Right lobe of liver (tissue), 6 donors: ENCODE measurements around the gene NUDT4. TPM values are rescaled to one million over a fixed set of nuclear protein-coding genes. Genes with fewer than 3 reads are reported as not detected.

ENCODE experiments used
- ATAC-seq, 4 donors: fragments of 200-7000 bp; cut with Tn5 transposase; one replicate each; pipeline ENCODE4 v1.9.1; 2020; ENCODE audit warnings: mild to moderate bottlenecking in 4 of 4, moderate library complexity in 4 of 4
- DNase-seq, 3 donors: peaks; one replicate each; pipeline ENCODE4 v3.0.0-alpha.2; 2020
- H3K27ac ChIP-seq, 3 donors: fragments of 200-600 bp; one replicate each; pipeline ENCODE4 v1.8.0; 2022
- H3K27me3 ChIP-seq, 2 donors: fragments of 200-600 bp; one replicate each; pipeline ENCODE4 v1.8.0; 2022
- H3K36me3 ChIP-seq, 4 donors: fragments of 200-600 bp; sonication (generic) in 1 of 4; one replicate each; pipeline versions ENCODE4 v1.5.1 to v1.8.0; 2017 to 2022; ENCODE audit warnings: control low read depth in 1 of 4
- H3K4me1 ChIP-seq, 4 donors: fragments of 200-600 bp; sonication (generic) in 1 of 4; one replicate each; pipeline versions ENCODE4 v1.5.1 to v1.8.0; 2017 to 2022; ENCODE audit warnings: control low read depth in 1 of 4
- H3K4me3 ChIP-seq, 3 donors: fragments of 200-600 bp; one replicate each; pipeline ENCODE4 v1.8.0; 2022
- H3K9me3 ChIP-seq, 4 donors: fragments of 200-600 bp; sonication (generic) in 1 of 4; one replicate each; pipeline versions ENCODE4 v1.5.1 to v1.8.0; 2017 to 2022; ENCODE audit warnings: control low read depth in 1 of 4
- POLR2A ChIP-seq: fragments of 450-650 bp; IDR thresholded peaks from one replicate; pipeline ENCODE4 v1.6.1; 2017; ENCODE audit warnings: antibody characterized with exemption, mild to moderate bottlenecking
- WGBS: methylation state at CpG from one replicate; pipeline ENCODE4 v1.1.6; 2018; ENCODE audit warnings: low coverage, low lambda C conversion rate; ENCODE audit not compliant: insufficient coverage; ENCODE audit errors: missing lambda C conversion rate; 5-methylcytosine and 5-hydroxymethylcytosine counted together
- intact Hi-C, 2 donors: fragments of 100-400 bp; cut with DNase I; formaldehyde crosslinking; loops; one replicate each; pipeline versions ENCODE4 v1.11.2 to v1.14.1; 2022
- total RNA-seq, 6 experiments: library from RNA; depleted of rRNA in 2 of 6; stranded (reverse); fragments of >200 nt in 2 of 6; fragmentation: NEBNext Ultra II Directional in 3 of 6; extraction: Animal tissue kit (Norgen Biotek cat#: 25700) in 3 of 6; gene quantifications; one replicate each; pipeline versions ENCODE4 v1.1.0 to v1.2.4, GENCODE V29; 2016 to 2023
- TF ChIP-seq, protein P1 (sequence below), 4 donors: fragments of 200-600 bp in 3 of 4; fragments of 450-650 bp in 1 of 4; IDR thresholded peaks; one replicate each; pipeline versions ENCODE4 v1.5.1 to v1.8.0; 2016 to 2022; ENCODE audit warnings: antibody characterized with exemption in 4 of 4, mild to moderate bottlenecking in 2 of 4
- donor health status: DM: no; HTN: yes; CAD: no.
- donor health status: DM: no; HTN: no; CAD: no.
- donor health status: DM: no; HTN: no; CAD: no.
- donor health status: DM: no; HTN: yes; CAD: no.
- donor health status: DM: no; HTN: yes; CAD: no.

NUDT4 gene
- total RNA-seq, 6 experiments from 2014 or later, result 13.1 to 23.1 (median 20.3) TPM

DNA sequence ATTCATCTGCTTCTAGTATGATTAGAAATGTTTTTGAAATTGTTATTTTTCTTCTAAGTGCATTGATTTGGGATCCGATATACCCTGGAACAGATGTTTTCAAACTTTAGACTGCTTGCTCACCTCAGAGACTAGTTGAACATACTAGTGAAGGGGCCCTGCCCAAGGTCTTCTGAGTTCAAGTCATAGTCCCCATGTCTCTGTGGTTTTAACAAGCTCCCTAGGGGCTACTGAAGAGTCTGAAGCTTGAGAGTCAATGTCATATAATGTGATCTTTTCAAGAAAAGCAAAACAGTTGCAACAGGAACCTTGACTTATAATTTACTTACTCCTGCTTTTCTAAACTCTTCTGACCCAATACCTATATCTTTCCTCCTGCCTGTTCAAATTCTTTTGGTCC lies 71.6 kb downstream of the NUDT4 start:
- no peaks in the 10 kb centered on the region for H3K9me3 ChIP-seq
- no peak overlapping the region for H3K27ac ChIP-seq
- 58% methylated on average over 1 of the region's 1 CpG for WGBS
- H3K4me1 ChIP-seq, result no peaks in the 10 kb centered on the region
- H3K4me3 ChIP-seq, result no peak overlapping the region
- DNase-seq (no peak), ATAC-seq (no peak)
- TF ChIP-seq, protein P1, sequence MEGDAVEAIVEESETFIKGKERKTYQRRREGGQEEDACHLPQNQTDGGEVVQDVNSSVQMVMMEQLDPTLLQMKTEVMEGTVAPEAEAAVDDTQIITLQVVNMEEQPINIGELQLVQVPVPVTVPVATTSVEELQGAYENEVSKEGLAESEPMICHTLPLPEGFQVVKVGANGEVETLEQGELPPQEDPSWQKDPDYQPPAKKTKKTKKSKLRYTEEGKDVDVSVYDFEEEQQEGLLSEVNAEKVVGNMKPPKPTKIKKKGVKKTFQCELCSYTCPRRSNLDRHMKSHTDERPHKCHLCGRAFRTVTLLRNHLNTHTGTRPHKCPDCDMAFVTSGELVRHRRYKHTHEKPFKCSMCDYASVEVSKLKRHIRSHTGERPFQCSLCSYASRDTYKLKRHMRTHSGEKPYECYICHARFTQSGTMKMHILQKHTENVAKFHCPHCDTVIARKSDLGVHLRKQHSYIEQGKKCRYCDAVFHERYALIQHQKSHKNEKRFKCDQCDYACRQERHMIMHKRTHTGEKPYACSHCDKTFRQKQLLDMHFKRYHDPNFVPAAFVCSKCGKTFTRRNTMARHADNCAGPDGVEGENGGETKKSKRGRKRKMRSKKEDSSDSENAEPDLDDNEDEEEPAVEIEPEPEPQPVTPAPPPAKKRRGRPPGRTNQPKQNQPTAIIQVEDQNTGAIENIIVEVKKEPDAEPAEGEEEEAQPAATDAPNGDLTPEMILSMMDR (IDR thresholded peaks at IDR 0.05), result no peak
- TF ChIP-seq POLR2A, result no peak
- no peaks in the 10 kb centered on the region for H3K36me3 ChIP-seq
- intact Hi-C loops, result no loop called here
- no peaks in the 10 kb centered on the region for H3K27me3 ChIP-seq

DNA sequence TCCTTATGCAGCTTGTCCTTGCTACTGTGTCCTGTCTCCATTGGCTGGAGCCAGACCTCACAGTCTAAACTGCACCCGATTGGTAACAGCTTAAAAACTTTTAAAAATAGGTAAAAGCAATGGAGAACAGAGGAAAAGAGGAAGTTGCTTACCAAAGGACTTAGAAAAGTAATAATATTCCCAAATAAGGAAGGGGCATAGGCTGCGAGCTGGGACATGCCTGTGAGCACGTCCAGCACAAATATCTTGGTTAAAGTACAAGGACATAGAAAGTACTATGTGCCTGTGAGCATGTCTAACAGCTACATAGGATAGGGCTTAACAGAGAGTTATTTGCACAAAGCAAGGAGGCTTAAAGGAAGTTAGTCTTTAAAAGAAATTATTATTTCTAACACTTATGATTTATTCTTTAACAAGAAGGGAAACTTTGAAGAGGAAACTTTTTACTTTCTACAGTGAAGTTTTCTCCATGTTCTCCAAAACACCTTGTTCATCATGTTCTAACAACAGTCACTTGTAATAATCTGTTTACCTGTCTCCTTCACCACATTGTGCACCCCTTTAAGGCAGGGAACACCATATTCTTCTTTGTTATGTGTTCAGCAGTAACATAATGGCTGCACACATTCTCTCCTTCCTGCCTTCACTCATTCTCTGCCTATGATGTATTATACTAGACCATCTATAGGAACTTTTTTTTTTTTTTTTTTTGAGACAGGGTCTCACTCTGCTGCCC lies 73.9 kb downstream of the NUDT4 start:
- H3K27ac ChIP-seq, result no peak overlapping the region
- no peaks in the 10 kb centered on the region for H3K36me3 ChIP-seq
- no peaks in the 10 kb centered on the region for H3K4me1 ChIP-seq
- no peaks in the 10 kb centered on the region for H3K27me3 ChIP-seq
- TF ChIP-seq, protein P1 (IDR thresholded peaks at IDR 0.05), result no peak
- TF ChIP-seq POLR2A, result no peak
- H3K9me3 ChIP-seq, result no peaks in the 10 kb centered on the region
- no peak for DNase-seq
- 33% methylated on average over 3 of the region's 3 CpGs for WGBS
- no peak overlapping the region for H3K4me3 ChIP-seq
- intact Hi-C loops, result no loop called here
- ATAC-seq, result no peak

DNA sequence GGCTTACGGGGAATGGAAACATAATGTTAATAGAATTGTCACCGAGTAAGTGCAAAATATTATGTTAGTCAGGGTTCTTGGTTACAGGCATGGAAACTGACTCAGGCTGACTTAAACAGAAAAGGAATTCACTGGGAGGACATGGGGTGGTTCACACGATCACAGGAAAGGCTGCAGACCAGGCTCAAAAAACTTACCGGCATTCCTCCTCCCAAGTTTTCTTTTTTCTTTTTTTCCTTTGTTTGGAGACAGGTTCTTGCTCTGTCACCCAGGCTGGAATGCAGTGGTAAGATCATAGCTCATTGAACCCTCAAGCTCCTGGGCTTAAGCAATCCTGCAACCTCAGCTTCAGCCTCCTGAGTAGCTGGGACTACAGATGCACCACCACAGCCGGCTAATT lies 75.9 kb downstream of the NUDT4 start:
- intact Hi-C loops, result no loop called here
- no peak for ATAC-seq
- no peaks in the 10 kb centered on the region for H3K27me3 ChIP-seq
- WGBS, result 85% methylated on average over 5 of the region's 5 CpGs
- no peak for DNase-seq
- H3K4me3 ChIP-seq, result no peak overlapping the region
- TF ChIP-seq, protein P1 (IDR thresholded peaks at IDR 0.05), result no peak
- TF ChIP-seq POLR2A, result no peak
- no peaks in the 10 kb centered on the region for H3K36me3 ChIP-seq
- H3K27ac ChIP-seq, result no peak overlapping the region
- H3K4me1 ChIP-seq, result no peaks in the 10 kb centered on the region
- H3K9me3 ChIP-seq, result no peaks in the 10 kb centered on the region

DNA sequence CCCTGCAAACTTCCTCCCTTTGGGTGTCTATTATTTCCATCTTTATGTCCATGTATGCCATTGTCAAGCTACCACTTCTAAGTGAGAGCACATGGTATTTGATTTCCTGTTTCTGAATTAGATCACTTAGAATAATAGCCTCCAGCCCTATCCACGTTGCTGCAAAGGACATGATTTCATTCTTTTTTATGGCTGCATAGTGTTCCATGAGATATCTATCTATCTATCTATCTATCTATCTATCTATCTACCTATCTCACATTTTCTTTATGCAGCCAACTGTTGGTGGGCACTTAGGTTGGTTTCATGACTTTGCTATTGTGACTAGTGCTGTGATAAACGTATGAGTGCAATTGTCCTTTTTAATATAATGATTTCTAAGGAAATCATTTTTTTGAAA lies 78.4 kb downstream of the NUDT4 start:
- intact Hi-C loops, result no loop called here
- no peaks in the 10 kb centered on the region for H3K27me3 ChIP-seq
- DNase-seq, result no peak
- H3K9me3 ChIP-seq, result no peaks in the 10 kb centered on the region
- TF ChIP-seq, protein P1 (IDR thresholded peaks at IDR 0.05), result no peak
- TF ChIP-seq POLR2A, result no peak
- ATAC-seq, result no peak
- H3K4me3 ChIP-seq, result no peak overlapping the region
- WGBS, result 48% methylated on average over 2 of the region's 2 CpGs
- H3K27ac ChIP-seq, result no peak overlapping the region
- H3K4me1 ChIP-seq, result no peaks in the 10 kb centered on the region
- no peaks in the 10 kb centered on the region for H3K36me3 ChIP-seq

Other genes starting within 250 kb of the NUDT4 start
- gene UBE2N, start 64.0 kb downstream of the NUDT4 start, total RNA-seq, result 10 to 100 TPM; 22.0 to 36.2 (median 28.6) TPM
- 10 to 100 TPM; 25.8 to 44.5 (median 32.1) TPM for gene MRPL42, start 89.6 kb downstream of the NUDT4 start, total RNA-seq
- 10 to 100 TPM in 4 of 6 experiments, 1 to 10 TPM in 1, under 1 TPM in 1; 0.75 to 17.4 (median 12.7) TPM for gene SOCS2, start 194.8 kb downstream of the NUDT4 start, total RNA-seq